Ectodermal cell (in vitro differentiated cells): ENCODE measurements around the gene RGL3.
"Not testable (repeated sequence)": the region's sequence is repeated elsewhere in the genome, so short reads cannot be mapped to it uniquely, and the experiment has no call there.

Source experiments
- H3K27ac ChIP-seq: 2 replicates; pipeline ENCODE4 v1.7.0; 2013; ENCODE audit warnings: mild to moderate bottlenecking, low read depth, low read length; ENCODE audit not compliant: insufficient read depth, poor library complexity, severe bottlenecking
- H3K27me3 ChIP-seq: 2 replicates; pipeline ENCODE4 v1.7.0; 2013; ENCODE audit warnings: mild to moderate bottlenecking, low read length; ENCODE audit not compliant: insufficient read depth, control insufficient read depth, poor library complexity, severe bottlenecking
- H3K36me3 ChIP-seq: one replicate; pipeline ENCODE4 v1.7.0; 2013; ENCODE audit warnings: low read length; ENCODE audit not compliant: control insufficient read depth, insufficient read depth
- H3K4me1 ChIP-seq: one replicate; pipeline ENCODE4 v1.7.0; 2013; ENCODE audit warnings: low read length; ENCODE audit not compliant: control insufficient read depth, insufficient read depth
- H3K4me3 ChIP-seq: 2 replicates; pipeline ENCODE4 v1.7.0; 2013; ENCODE audit warnings: low read depth, low read length, control low read depth; ENCODE audit not compliant: insufficient read depth
- H3K9me3 ChIP-seq: 2 replicates; pipeline ENCODE4 v1.7.0; 2013; ENCODE audit warnings: mild to moderate bottlenecking, low read length, moderate library complexity; ENCODE audit not compliant: control insufficient read depth
- WGBS, 2 experiments: methylation state at CpG; one replicate each; pipeline ENCODE4 v1.1.7; 2013; ENCODE audit warnings: missing lambda C conversion rate in 2 of 2; 5-methylcytosine and 5-hydroxymethylcytosine counted together

Gene RGL3

GRCh38 chr19:11421371-11422098 lies 2.4 kb upstream of the RGL3 start:
- peaks cover 17% of the 10 kb centered on the region for H3K4me1 ChIP-seq
- no peak overlapping the region for H3K27ac ChIP-seq
- H3K4me3 ChIP-seq = peak overlapping the region; percentile 20
- H3K36me3 ChIP-seq = no peaks in the 10 kb centered on the region
- peaks cover 77% of the 10 kb centered on the region for H3K27me3 ChIP-seq
- WGBS, 2 experiments = 9 to 13% methylated on average over 36 of the region's 36 CpGs
- H3K9me3 ChIP-seq = no peaks in the 10 kb centered on the region

- 4 to 5% methylated on average over 45 to 46 of the region's 46 CpGs for WGBS, 2 experiments
- peaks cover 81% of the 10 kb centered on the region for H3K27me3 ChIP-seq
- no peaks in the 10 kb centered on the region for H3K36me3 ChIP-seq
- peak overlapping the region; percentile 20 for H3K4me3 ChIP-seq
- no peaks in the 10 kb centered on the region for H3K9me3 ChIP-seq
- peaks cover 17% of the 10 kb centered on the region for H3K4me1 ChIP-seq
- no peak overlapping the region for H3K27ac ChIP-seq
These were observed 1.6 kb upstream of the RGL3 start for GRCh38 chr19:11420429-11421370.

GRCh38 chr19:11418094-11418548 lies 993 bp downstream of the RGL3 start:
- Histone ChIP-seq H3K4me3 (peak overlapping the region; percentile 26), H3K27ac (no peak overlapping the region), H3K4me1 (peaks cover 17% of the 10 kb centered on the region), H3K27me3 (peaks cover 69% of the 10 kb centered on the region), H3K36me3 (no peaks in the 10 kb centered on the region), H3K9me3 (no peaks in the 10 kb centered on the region)
- WGBS, 2 experiments = 3 to 4% methylated on average over 12 of the region's 16 CpGs

- Histone ChIP-seq H3K4me1 (peaks cover 16% of the 10 kb centered on the region), H3K27me3 (peaks cover 53% of the 10 kb centered on the region), H3K4me3 (no peak overlapping the region), H3K36me3 (no peaks in the 10 kb centered on the region), H3K9me3 (no peaks in the 10 kb centered on the region), H3K27ac (no peak overlapping the region)
- WGBS, 2 experiments = 92 to 95% methylated on average over 17 of the region's 17 CpGs
These were observed 2.6 kb downstream of the RGL3 start for GRCh38 chr19:11416346-11417052.

GRCh38 chr19:11414544-11414943 lies 4.6 kb downstream of the RGL3 start:
- Histone ChIP-seq H3K4me1 (peaks cover 6% of the 10 kb centered on the region), H3K9me3 (no peaks in the 10 kb centered on the region), H3K36me3 (no peaks in the 10 kb centered on the region), H3K27me3 (peaks cover 33% of the 10 kb centered on the region), H3K27ac (no peak overlapping the region), H3K4me3 (no peak overlapping the region)
- 91 to 92% methylated on average over 2 of the region's 2 CpGs for WGBS, 2 experiments

GRCh38 chr19:11410682-11411081 lies 8.4 kb downstream of the RGL3 start:
- Histone ChIP-seq H3K36me3 (no peaks in the 10 kb centered on the region), H3K4me3 (no peak overlapping the region), H3K27ac (no peak overlapping the region), H3K4me1 (no peaks in the 10 kb centered on the region), H3K9me3 (no peaks in the 10 kb centered on the region), H3K27me3 (peaks cover 9% of the 10 kb centered on the region)
- WGBS, 2 experiments = 74 to 82% methylated on average over 8 of the region's 8 CpGs

GRCh38 chr19:11408591-11408990 lies 10.5 kb downstream of the RGL3 start:
- no peaks in the 10 kb centered on the region for H3K36me3 ChIP-seq
- no peak overlapping the region for H3K4me3 ChIP-seq
- no peak overlapping the region for H3K27ac ChIP-seq
- H3K9me3 ChIP-seq = no peaks in the 10 kb centered on the region
- WGBS, 2 experiments = 91% methylated on average over 4 of the region's 4 CpGs
- no peaks in the 10 kb centered on the region for H3K4me1 ChIP-seq
- H3K27me3 ChIP-seq = peaks cover 9% of the 10 kb centered on the region

GRCh38 chr19:11406703-11407236 lies 12.3 kb downstream of the RGL3 start:
- H3K4me1 ChIP-seq, H3K27me3 ChIP-seq, H3K9me3 ChIP-seq, H3K36me3 ChIP-seq, H3K27ac ChIP-seq, H3K4me3 ChIP-seq: not testable (repeated sequence)
- WGBS, 2 experiments = 87 to 89% methylated on average over 12 of the region's 12 CpGs

- H3K27ac ChIP-seq = no peak overlapping the region
- no peaks in the 10 kb centered on the region for H3K4me1 ChIP-seq
- 35 to 42% methylated on average over 43 to 44 of the region's 44 CpGs for WGBS, 2 experiments
- no peaks in the 10 kb centered on the region for H3K9me3 ChIP-seq
- H3K27me3 ChIP-seq = peaks cover 9% of the 10 kb centered on the region
- H3K36me3 ChIP-seq = no peaks in the 10 kb centered on the region
- H3K4me3 ChIP-seq = no peak overlapping the region
These were observed 13.1 kb downstream of the RGL3 start for GRCh38 chr19:11405846-11406643.
